Measurements from ENCODE around the gene GAS2.

GAS2 gene

GRCh38 chr11:22725079-22725478 is 58.7 kb downstream of the GAS2 start:
- no peak for DNase-seq (ENCODE audit: low read depth in 2 of 3, low spot score in 2 of 3)

GRCh38 chr11:22728600-22729389 is 62.4 kb downstream of the GAS2 start:
- no peak for DNase-seq (ENCODE audit: low read depth in 2 of 3, low spot score in 2 of 3)

- no peak for DNase-seq (ENCODE audit: low read depth in 2 of 3, low spot score in 2 of 3)
Measured at GRCh38 chr11:22730319-22730718, 63.9 kb downstream of the GAS2 start.

- DNase-seq (ENCODE audit: low read depth in 2 of 3, low spot score in 2 of 3) = no peak
Measured at GRCh38 chr11:22732588-22732987, 66.2 kb downstream of the GAS2 start.

- no peak for DNase-seq (ENCODE audit: low read depth in 2 of 3, low spot score in 2 of 3)
Measured at GRCh38 chr11:22733475-22734248, 67.3 kb downstream of the GAS2 start.

- no peak for DNase-seq (ENCODE audit: low read depth in 2 of 3, low spot score in 2 of 3)
Measured at GRCh38 chr11:22734628-22735345, 68.4 kb downstream of the GAS2 start.

GRCh38 chr11:22742157-22742613 is 75.8 kb downstream of the GAS2 start:
- no peak for DNase-seq (ENCODE audit: low read depth in 2 of 3, low spot score in 2 of 3)

GRCh38 chr11:22749536-22749935 is 83.1 kb downstream of the GAS2 start:
- DNase-seq (ENCODE audit: low read depth in 2 of 3, low spot score in 2 of 3) = no peak

- no peak for DNase-seq (ENCODE audit: low read depth in 2 of 3, low spot score in 2 of 3)
Measured at GRCh38 chr11:22752908-22753310, 86.5 kb downstream of the GAS2 start.

- DNase-seq (ENCODE audit: low read depth in 2 of 3, low spot score in 2 of 3) = no peak
Measured at GRCh38 chr11:22753416-22753815, 87.0 kb downstream of the GAS2 start.

- DNase-seq (ENCODE audit: low read depth in 2 of 3, low spot score in 2 of 3) = no peak
Measured at GRCh38 chr11:22761066-22761465, 94.7 kb downstream of the GAS2 start.

GRCh38 chr11:22763166-22763565 is 96.8 kb downstream of the GAS2 start:
- DNase-seq (ENCODE audit: low read depth in 2 of 3, low spot score in 2 of 3) = no peak

- DNase-seq (ENCODE audit: low read depth in 2 of 3, low spot score in 2 of 3) = no peak
Measured at GRCh38 chr11:22764735-22765134, 98.3 kb downstream of the GAS2 start.

- no peak for DNase-seq (ENCODE audit: low read depth in 2 of 3, low spot score in 2 of 3)
Measured at GRCh38 chr11:22768281-22768680, 101.9 kb downstream of the GAS2 start.

GRCh38 chr11:22769081-22769480 is 102.7 kb downstream of the GAS2 start:
- DNase-seq (ENCODE audit: low read depth in 2 of 3, low spot score in 2 of 3) = no peak

- DNase-seq (ENCODE audit: low read depth in 2 of 3, low spot score in 2 of 3) = no peak
Measured at GRCh38 chr11:22774716-22775115, 108.3 kb downstream of the GAS2 start.

- DNase-seq (ENCODE audit: low read depth in 2 of 3, low spot score in 2 of 3) = no peak
Measured at GRCh38 chr11:22775248-22775647, 108.8 kb downstream of the GAS2 start.

GRCh38 chr11:22778642-22779041 is 112.2 kb downstream of the GAS2 start:
- no peak for DNase-seq (ENCODE audit: low read depth in 2 of 3, low spot score in 2 of 3)

- no peak for DNase-seq (ENCODE audit: low read depth in 2 of 3, low spot score in 2 of 3)
Measured at GRCh38 chr11:22779850-22780249, 113.4 kb downstream of the GAS2 start.

- no peak for DNase-seq (ENCODE audit: low read depth in 2 of 3, low spot score in 2 of 3)
Measured at GRCh38 chr11:22780952-22781593, 114.7 kb downstream of the GAS2 start.

GRCh38 chr11:22785251-22785650 is 118.8 kb downstream of the GAS2 start:
- DNase-seq (ENCODE audit: low read depth in 2 of 3, low spot score in 2 of 3) = no peak
